ENCODE data around the gene TMOD3.

TMOD3 gene

GRCh38 chr15:51908316-51908715 is 78.9 kb downstream of the TMOD3 start:
- no peak for DNase-seq (ENCODE audit: low read depth)

- DNase-seq (ENCODE audit: low read depth) = no peak
These were observed 80.1 kb downstream of the TMOD3 start for GRCh38 chr15:51909584-51909983.

- no peak for DNase-seq (ENCODE audit: low read depth)
These were observed 83.1 kb downstream of the TMOD3 start for GRCh38 chr15:51912528-51912927.

GRCh38 chr15:51917493-51917892 is 88.0 kb downstream of the TMOD3 start:
- DNase-seq (ENCODE audit: low read depth) = no peak

- no peak for DNase-seq (ENCODE audit: low read depth)
These were observed 95.0 kb downstream of the TMOD3 start for GRCh38 chr15:51924156-51925068.

- no peak for DNase-seq (ENCODE audit: low read depth)
These were observed 97.4 kb downstream of the TMOD3 start for GRCh38 chr15:51926809-51927208.

GRCh38 chr15:51931016-51931415 is 101.6 kb downstream of the TMOD3 start:
- no peak for DNase-seq (ENCODE audit: low read depth)

- DNase-seq (ENCODE audit: low read depth) = no peak
These were observed 102.2 kb downstream of the TMOD3 start for GRCh38 chr15:51931638-51932037.

- no peak for DNase-seq (ENCODE audit: low read depth)
These were observed 102.7 kb downstream of the TMOD3 start for GRCh38 chr15:51932161-51932560.

GRCh38 chr15:51935466-51936104 is 106.1 kb downstream of the TMOD3 start:
- no peak for DNase-seq (ENCODE audit: low read depth)

GRCh38 chr15:51936105-51936478 is 106.6 kb downstream of the TMOD3 start:
- no peak for DNase-seq (ENCODE audit: low read depth)

GRCh38 chr15:51938286-51938685 is 108.8 kb downstream of the TMOD3 start:
- no peak for DNase-seq (ENCODE audit: low read depth)

- DNase-seq (ENCODE audit: low read depth) = no peak
These were observed 109.8 kb downstream of the TMOD3 start for GRCh38 chr15:51939216-51939615.

- DNase-seq (ENCODE audit: low read depth) = no peak
These were observed 117.7 kb downstream of the TMOD3 start for GRCh38 chr15:51947124-51947523.

GRCh38 chr15:51952805-51953204 is 123.4 kb downstream of the TMOD3 start:
- DNase-seq (ENCODE audit: low read depth) = no peak

- no peak for DNase-seq (ENCODE audit: low read depth)
These were observed 126.1 kb downstream of the TMOD3 start for GRCh38 chr15:51955504-51955903.
